Astrocyte (in vitro differentiated cells and primary cell): ENCODE measurements around the gene TIGD1. TPM values are rescaled to one million over a fixed set of nuclear protein-coding genes. Genes with fewer than 3 reads are reported as not detected.

ENCODE experiments used
- DNase-seq: peaks from one replicate; pipeline ENCODE4 v3.0.0-alpha.2; 2010; ENCODE audit warnings: low read depth
- FAIRE-seq: peaks from 2 replicates; lab custom pipeline; 2011; peaks lifted over from hg19 to GRCh38; lab: Jason Lieb, UNC
- H2AFZ ChIP-seq: 2 replicates; pipeline ENCODE4 v1.6.0; 2012; ENCODE audit warnings: low read depth, low read length, inconsistent platforms
- H3K27ac ChIP-seq: 2 replicates; pipeline ENCODE4 v1.5.1; 2011; ENCODE audit warnings: low read depth, low read length, inconsistent platforms
- H3K27me3 ChIP-seq: 2 replicates; pipeline ENCODE4 v1.6.0; 2011; ENCODE audit warnings: low read length, inconsistent platforms; ENCODE audit not compliant: insufficient read depth
- H3K36me3 ChIP-seq: 2 replicates; pipeline ENCODE4 v1.5.1; 2011; ENCODE audit warnings: low read length, inconsistent platforms; ENCODE audit not compliant: insufficient read depth
- H3K4me1 ChIP-seq: 2 replicates; pipeline ENCODE4 v1.5.1; 2011; ENCODE audit warnings: low read length, inconsistent platforms; ENCODE audit not compliant: insufficient read depth
- H3K4me2 ChIP-seq: 2 replicates; pipeline ENCODE4 v1.6.0; 2012; ENCODE audit warnings: low read length, inconsistent platforms
- H3K4me3 ChIP-seq: 2 replicates; pipeline ENCODE4 v1.5.1; 2011; ENCODE audit warnings: low read depth, mild to moderate bottlenecking, low read length, inconsistent platforms; ENCODE audit not compliant: insufficient read depth
- H3K79me2 ChIP-seq: 2 replicates; pipeline ENCODE4 v1.6.0; 2012; ENCODE audit warnings: mild to moderate bottlenecking, low read length, inconsistent platforms; ENCODE audit not compliant: insufficient read depth
- H3K9ac ChIP-seq: 2 replicates; pipeline ENCODE4 v1.6.0; 2012; ENCODE audit warnings: mild to moderate bottlenecking, low read length, inconsistent platforms
- H3K9me3 ChIP-seq: 2 replicates; pipeline ENCODE4 v1.5.1; 2012; ENCODE audit warnings: low read depth, mild to moderate bottlenecking, low read length, inconsistent platforms; ENCODE audit not compliant: insufficient read depth
- H4K20me1 ChIP-seq: 2 replicates; pipeline ENCODE4 v1.6.0; 2012; ENCODE audit warnings: low read length, inconsistent platforms; ENCODE audit not compliant: insufficient read depth
- H3K27ac Mint-ChIP-seq: one replicate; pipeline ENCODE4 v1.8.0; 2021; ENCODE audit warnings: mild to moderate bottlenecking, mixed read lengths; ENCODE audit not compliant: unreplicated experiment
- H3K27me3 Mint-ChIP-seq: one replicate; pipeline ENCODE4 v1.8.0; 2021; ENCODE audit warnings: low read depth, mixed read lengths; ENCODE audit not compliant: unreplicated experiment
- H3K36me3 Mint-ChIP-seq: one replicate; pipeline ENCODE4 v1.8.0; 2021; ENCODE audit warnings: low read depth, mixed read lengths; ENCODE audit not compliant: unreplicated experiment
- H3K4me1 Mint-ChIP-seq: one replicate; pipeline ENCODE4 v1.8.0; 2021; ENCODE audit warnings: low read depth, mixed read lengths; ENCODE audit not compliant: unreplicated experiment
- H3K4me3 Mint-ChIP-seq: one replicate; pipeline ENCODE4 v1.8.0; 2021; ENCODE audit warnings: mild to moderate bottlenecking, moderate library complexity, mixed read lengths; ENCODE audit not compliant: unreplicated experiment
- H3K9me3 Mint-ChIP-seq: one replicate; pipeline ENCODE4 v1.8.0; 2021; ENCODE audit warnings: mild to moderate bottlenecking, mixed read lengths; ENCODE audit not compliant: unreplicated experiment
- CTCF ChIP-seq: IDR thresholded peaks from 2 replicates; pipeline ENCODE4 v1.5.1; 2011; ENCODE audit warnings: low read depth, mild to moderate bottlenecking, inconsistent platforms, low read length, moderate library complexity; ENCODE audit not compliant: insufficient read depth
- EZH2 ChIP-seq: IDR thresholded peaks from 2 replicates; pipeline ENCODE4 v1.6.1; 2012; ENCODE audit warnings: mild to moderate bottlenecking, low read length, inconsistent platforms; ENCODE audit not compliant: insufficient read depth
- total RNA-seq: library from RNA; stranded (reverse); gene quantifications from 2 replicates; pipeline ENCODE4 v1.2.1, GENCODE V29; 2021

Gene TIGD1
- total RNA-seq, 1 donor from 2014 or later, result 6.5 TPM

GRCh38 chr2:232539298-232540231, 10.8 kb downstream of the TIGD1 start, which contains the start of gene CHRNG:
Gene CHRNG, plus strand, starts transcription at chr2:232539692. Its CDS starts 56 bp downstream, at chr2:232539748.
- Mint-ChIP-seq H3K27ac (no peak within 1 kb of the TSS), H3K9me3 (peaks cover 3% of the 10 kb centered on the region), H3K27me3 (no peaks in the 10 kb centered on the region), H3K36me3 (peaks cover 5% of the 10 kb centered on the region), H3K4me3 (no peak within 1 kb of the TSS), H3K4me1 (no peaks in the 10 kb centered on the region)
- H3K9me3 ChIP-seq, result peaks cover 4% of the 10 kb centered on the region
- no peak within 1 kb of the TSS for H3K4me2 ChIP-seq
- H3K79me2 ChIP-seq, result no peaks in the 10 kb centered on the region
- no peak for FAIRE-seq
- H3K36me3 ChIP-seq, result no peaks in the 10 kb centered on the region
- H3K27me3 ChIP-seq, result no peaks in the 10 kb centered on the region
- TF ChIP-seq EZH2 (no peak), CTCF (no peak)
- H3K9ac ChIP-seq, result no peak within 1 kb of the TSS
- DNase-seq, result no peak
- no peak within 1 kb of the TSS for H3K27ac ChIP-seq
- H3K4me3 ChIP-seq, result no peak within 1 kb of the TSS
- H3K4me1 ChIP-seq, result no peaks in the 10 kb centered on the region
- H4K20me1 ChIP-seq, result peaks cover 6% of the 10 kb centered on the region
- H2AFZ ChIP-seq, result no peak within 1 kb of the TSS

GRCh38 chr2:232538671-232539070, 11.7 kb downstream of the TIGD1 start:
- no peak for DNase-seq
- no peak overlapping the region for H3K27ac Mint-ChIP-seq
- Histone ChIP-seq H3K4me2 (no peak overlapping the region), H4K20me1 (no peaks in the 10 kb centered on the region), H3K27me3 (no peaks in the 10 kb centered on the region), H3K4me3 (no peak overlapping the region), H3K79me2 (no peaks in the 10 kb centered on the region), H3K27ac (no peak overlapping the region), H3K4me1 (no peaks in the 10 kb centered on the region), H3K9me3 (peaks cover 4% of the 10 kb centered on the region), H3K36me3 (no peaks in the 10 kb centered on the region), H3K9ac (no peak overlapping the region), H2AFZ (no peak overlapping the region)
- TF ChIP-seq EZH2 (no peak), CTCF (no peak)
- no peaks in the 10 kb centered on the region for H3K27me3 Mint-ChIP-seq
- H3K4me3 Mint-ChIP-seq, result no peak overlapping the region
- peaks cover 5% of the 10 kb centered on the region for H3K36me3 Mint-ChIP-seq
- peaks cover 2% of the 10 kb centered on the region for H3K4me1 Mint-ChIP-seq
- no peak for FAIRE-seq
- H3K9me3 Mint-ChIP-seq, result peaks cover 3% of the 10 kb centered on the region

GRCh38 chr2:232537499-232537898, 12.9 kb downstream of the TIGD1 start:
- Mint-ChIP-seq H3K27me3 (peaks cover 3% of the 10 kb centered on the region), H3K4me3 (no peak overlapping the region), H3K27ac (no peak overlapping the region), H3K4me1 (peaks cover 2% of the 10 kb centered on the region), H3K36me3 (peaks cover 5% of the 10 kb centered on the region), H3K9me3 (peaks cover 3% of the 10 kb centered on the region)
- Histone ChIP-seq H3K4me2 (no peak overlapping the region), H3K27ac (no peak overlapping the region), H3K36me3 (no peaks in the 10 kb centered on the region), H3K27me3 (no peaks in the 10 kb centered on the region), H3K79me2 (no peaks in the 10 kb centered on the region), H4K20me1 (no peaks in the 10 kb centered on the region), H3K9me3 (peaks cover 4% of the 10 kb centered on the region), H2AFZ (no peak overlapping the region), H3K9ac (no peak overlapping the region), H3K4me1 (no peaks in the 10 kb centered on the region), H3K4me3 (no peak overlapping the region)
- FAIRE-seq (no peak), DNase-seq (no peak)
- TF ChIP-seq CTCF (no peak), EZH2 (no peak)
